GM21528 (cell line): Measurements from ENCODE around the gene PRELID1.
"Not testable (repeated sequence)": the region's sequence is repeated elsewhere in the genome, so short reads cannot be mapped to it uniquely, and the experiment has no call there.

ENCODE experiments used
- ATAC-seq: cut with Tn5 transposase; IDR thresholded peaks from one replicate; pipeline ENCODE4 v1.9.1; 2021; ENCODE audit warnings: mild to moderate bottlenecking, moderate library complexity; ENCODE audit not compliant: unreplicated experiment, low FRiP score

PRELID1 gene

GRCh38 chr5:177334155-177334551 lies 30.6 kb downstream of the PRELID1 start:
- ATAC-seq, result no peak

GRCh38 chr5:177334781-177335700 lies 31.4 kb downstream of the PRELID1 start:
- no peak for ATAC-seq

GRCh38 chr5:177335701-177336065 lies 32.1 kb downstream of the PRELID1 start:
- ATAC-seq, result no peak

- no peak for ATAC-seq
These were observed 32.5 kb downstream of the PRELID1 start for GRCh38 chr5:177336112-177336511.

- no peak for ATAC-seq
These were observed 33.2 kb downstream of the PRELID1 start for GRCh38 chr5:177336603-177337494.

GRCh38 chr5:177338251-177339106 lies 34.9 kb downstream of the PRELID1 start:
- ATAC-seq, result no peak

GRCh38 chr5:177339107-177339638 lies 35.6 kb downstream of the PRELID1 start:
- ATAC-seq, result no peak

GRCh38 chr5:177343000-177343399 lies 39.4 kb downstream of the PRELID1 start:
- not testable (repeated sequence) for ATAC-seq

- no peak for ATAC-seq
These were observed 40.2 kb downstream of the PRELID1 start for GRCh38 chr5:177343777-177344176.

- ATAC-seq, result no peak
These were observed 41.3 kb downstream of the PRELID1 start for GRCh38 chr5:177344891-177345290.

- no peak for ATAC-seq
These were observed 43.2 kb downstream of the PRELID1 start for GRCh38 chr5:177346820-177347219.

GRCh38 chr5:177347699-177348098 lies 44.1 kb downstream of the PRELID1 start:
- ATAC-seq, result no peak

- no peak for ATAC-seq
These were observed 45.7 kb downstream of the PRELID1 start for GRCh38 chr5:177349362-177349647.

GRCh38 chr5:177349762-177350161 lies 46.2 kb downstream of the PRELID1 start:
- ATAC-seq, result no peak

GRCh38 chr5:177350776-177351391 lies 47.3 kb downstream of the PRELID1 start:
- ATAC-seq, result peak; percentile 25

- peak; percentile 92 for ATAC-seq
These were observed 48.1 kb downstream of the PRELID1 start, which contains the start of gene LMAN2 for GRCh38 chr5:177351392-177352329. Gene LMAN2, minus strand, starts transcription at chr5:177351668. Its CDS starts 21 bp downstream, at chr5:177351647.

- ATAC-seq, result no peak
These were observed 49.5 kb downstream of the PRELID1 start for GRCh38 chr5:177353093-177353492.

- ATAC-seq, result no peak
These were observed 50.7 kb downstream of the PRELID1 start for GRCh38 chr5:177354256-177354655.

GRCh38 chr5:177354711-177355110 lies 51.1 kb downstream of the PRELID1 start:
- no peak for ATAC-seq
